ENCODE results near the gene PREX1. TPM values are rescaled to one million over a fixed set of nuclear protein-coding genes. Genes with fewer than 3 reads are reported as not detected.

PREX1 gene
- total RNA-seq, 2 experiments from 2014 or later: 36.5 to 39.2 TPM

DNA sequence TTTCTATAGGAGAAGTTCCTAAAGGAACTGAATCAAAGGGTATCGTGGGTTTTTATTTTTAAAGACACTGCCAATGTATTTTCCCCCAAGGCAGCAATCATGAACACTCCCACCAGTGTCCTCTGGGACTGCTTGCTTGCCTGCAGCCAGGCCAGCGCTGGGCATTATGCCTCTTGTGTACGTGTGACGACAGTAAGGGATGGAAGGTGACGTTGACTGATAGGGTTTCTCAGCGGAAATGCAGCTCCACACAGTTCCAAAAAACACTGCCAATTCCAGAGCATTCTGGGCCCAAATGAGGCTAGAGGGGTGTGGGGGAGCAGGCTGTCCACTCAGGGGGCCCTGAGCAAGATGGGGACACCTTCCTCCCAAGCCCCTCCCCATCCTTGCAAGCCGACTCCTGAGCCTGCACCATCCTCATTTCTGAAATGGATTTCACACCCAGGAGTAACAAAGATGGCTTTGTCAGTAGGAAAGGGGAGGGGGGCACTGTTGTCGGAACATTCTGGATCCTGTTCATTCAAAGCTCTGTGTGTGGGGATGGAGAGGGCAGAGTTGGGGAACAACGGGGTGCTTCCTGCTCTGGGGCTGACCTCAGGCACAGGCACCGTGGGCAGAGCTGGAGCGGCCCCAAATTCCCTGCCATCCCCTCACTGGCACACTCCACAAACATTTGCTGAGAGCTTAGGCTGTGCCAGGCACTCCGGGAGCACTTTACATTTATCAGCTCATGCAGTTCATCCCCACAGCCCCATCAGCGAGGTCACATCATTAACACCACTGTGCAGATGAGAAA is 20.0 kb downstream of the PREX1 start:
- no peak overlapping the region for H3K4me3 Mint-ChIP-seq
- intact Hi-C loops (cut with DNase I, micrococcal nuclease): no loop called here
- peaks cover 27% of the 10 kb centered on the region for H3K4me1 Mint-ChIP-seq
- DNase-seq: no peak
- H3K27ac Mint-ChIP-seq: no peak overlapping the region
- H3K9me3 Mint-ChIP-seq (ENCODE audit: low read depth): peaks cover 8% of the 10 kb centered on the region
- peaks cover 27% of the 10 kb centered on the region for H3K36me3 Mint-ChIP-seq (ENCODE audit: low read depth)
- CTCF ChIA-PET: no interaction called here
- POLR2A ChIA-PET: no interaction called here
- H3K27me3 Mint-ChIP-seq: no peaks in the 10 kb centered on the region
- ATAC-seq: no peak

DNA sequence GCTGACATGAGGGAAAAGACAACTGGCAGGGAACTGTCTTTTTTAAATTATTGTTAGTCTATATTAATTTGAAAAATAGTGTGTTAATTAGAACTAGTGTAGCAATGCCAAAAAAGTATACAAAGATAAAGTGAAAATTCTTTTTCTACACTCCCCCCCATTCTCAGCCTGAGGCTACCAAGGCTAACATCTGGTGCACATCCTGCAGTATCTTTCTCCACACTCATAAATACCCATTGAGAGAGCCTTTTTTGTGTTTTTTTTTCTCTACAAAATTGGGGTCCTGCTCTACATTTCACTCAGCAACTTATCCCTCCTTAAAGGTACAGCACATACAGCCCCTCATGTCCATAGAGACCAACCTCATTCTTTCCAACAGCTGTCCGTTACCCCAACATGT is 20.7 kb downstream of the PREX1 start:
- Mint-ChIP-seq H3K9me3 (ENCODE audit: low read depth) (peaks cover 8% of the 10 kb centered on the region), H3K4me1 (peaks cover 27% of the 10 kb centered on the region), H3K27me3 (no peaks in the 10 kb centered on the region), H3K27ac (no peak overlapping the region), H3K4me3 (no peak overlapping the region), H3K36me3 (ENCODE audit: low read depth) (peaks cover 27% of the 10 kb centered on the region)
- CTCF ChIA-PET: interaction anchor here (1.4 kb wide), 1 partner anchor 150 kb away, joined by 5 read pairs; no protein-coding TSS in a partner anchor
- DNase-seq: no peak
- intact Hi-C loops (cut with DNase I, micrococcal nuclease): no loop called here
- POLR2A ChIA-PET: no interaction called here
- no peak for ATAC-seq

DNA sequence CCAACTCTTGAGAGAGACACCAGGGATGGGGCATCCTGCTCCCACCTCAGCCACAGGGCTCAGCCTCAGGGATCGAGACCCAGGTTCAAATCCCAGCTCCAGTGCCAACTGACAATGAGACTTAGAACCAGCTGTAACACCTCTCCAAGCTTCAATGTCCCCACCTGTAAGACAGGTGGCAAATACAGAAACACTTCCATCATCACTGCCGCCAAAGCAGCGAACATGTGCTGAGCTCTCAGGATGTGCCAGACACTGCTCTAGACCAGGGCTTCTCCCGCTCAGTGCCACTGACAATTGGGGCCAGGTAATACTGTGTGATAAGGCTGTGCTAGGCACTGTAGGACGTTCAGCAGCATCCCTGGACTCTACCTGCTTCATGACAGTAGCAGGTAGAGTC is 22.1 kb downstream of the PREX1 start:
- Mint-ChIP-seq H3K36me3 (ENCODE audit: low read depth) (peaks cover 25% of the 10 kb centered on the region), H3K9me3 (ENCODE audit: low read depth) (peaks cover 8% of the 10 kb centered on the region), H3K4me3 (no peak overlapping the region), H3K4me1 (peaks cover 26% of the 10 kb centered on the region), H3K27me3 (no peaks in the 10 kb centered on the region), H3K27ac (no peak overlapping the region)
- CTCF ChIA-PET: interaction anchor here (1.4 kb wide), 1 partner anchor 148 kb away, joined by 5 read pairs; no protein-coding TSS in a partner anchor
- intact Hi-C loops (cut with DNase I, micrococcal nuclease): no loop called here
- ATAC-seq: no peak
- no peak for DNase-seq
- POLR2A ChIA-PET: no interaction called here

DNA sequence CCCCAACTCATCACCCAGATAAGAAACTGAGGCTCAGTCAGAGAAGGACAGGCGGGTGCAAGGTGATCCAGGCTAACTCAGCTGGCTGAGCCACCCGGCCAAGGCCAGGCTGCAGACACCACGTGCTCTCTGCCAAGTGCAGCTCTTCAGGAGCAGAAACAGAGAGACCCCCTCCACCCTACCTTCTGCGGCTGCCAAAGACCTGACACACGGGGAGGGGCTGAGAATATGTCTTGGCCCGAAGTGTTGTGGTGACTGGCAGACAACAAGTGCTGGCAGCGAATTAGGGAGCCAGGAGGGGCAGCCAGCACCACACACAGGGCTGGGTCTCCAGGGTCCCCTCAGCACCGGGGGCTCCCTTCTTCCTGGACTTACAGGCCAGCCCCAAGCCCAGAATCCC is 22.5 kb downstream of the PREX1 start:
- ChIA-PET POLR2A (no interaction called here), CTCF (no interaction called here)
- intact Hi-C loops (cut with DNase I, micrococcal nuclease): no loop called here
- H3K27me3 Mint-ChIP-seq: no peaks in the 10 kb centered on the region
- H3K27ac Mint-ChIP-seq: no peak overlapping the region
- no peak overlapping the region for H3K4me3 Mint-ChIP-seq
- peaks cover 8% of the 10 kb centered on the region for H3K9me3 Mint-ChIP-seq (ENCODE audit: low read depth)
- peaks cover 26% of the 10 kb centered on the region for H3K4me1 Mint-ChIP-seq
- DNase-seq: no peak
- no peak for ATAC-seq
- H3K36me3 Mint-ChIP-seq (ENCODE audit: low read depth): peaks cover 25% of the 10 kb centered on the region

DNA sequence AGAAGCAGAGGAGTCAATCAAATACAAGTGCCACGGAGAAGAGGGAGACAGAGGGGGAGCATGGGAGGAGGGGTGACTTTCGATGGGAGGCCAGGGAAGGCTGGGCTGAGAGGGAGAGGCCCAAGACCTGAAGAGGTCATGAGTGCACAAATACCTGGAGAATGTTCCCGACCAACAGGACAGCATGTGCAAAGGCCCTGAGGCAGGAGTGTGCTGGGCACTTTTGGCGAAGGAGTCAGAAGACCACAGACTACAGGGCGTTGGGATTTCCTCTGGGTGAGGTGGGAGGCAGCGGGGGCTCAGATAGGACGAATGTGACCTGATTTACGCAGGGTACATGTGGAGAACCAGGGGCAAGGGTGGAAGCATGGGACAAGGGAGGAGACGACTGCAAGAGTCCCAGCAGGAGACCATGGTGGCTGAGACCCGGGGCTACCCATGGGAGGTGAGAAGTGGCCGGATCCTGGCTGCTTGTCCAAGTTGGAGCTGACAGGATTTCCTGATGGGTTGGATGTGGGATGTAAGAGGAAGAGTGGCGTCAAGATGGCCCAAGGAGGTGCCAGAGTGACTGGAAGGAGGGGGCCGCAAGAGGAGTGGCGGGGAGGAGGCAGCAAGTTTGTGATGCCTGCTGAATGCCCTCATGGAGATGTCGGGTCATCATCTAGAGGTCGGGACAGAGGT is 23.4 kb downstream of the PREX1 start:
- ATAC-seq: no peak
- no peak overlapping the region for H3K27ac Mint-ChIP-seq
- CTCF ChIA-PET: no interaction called here
- peaks cover 8% of the 10 kb centered on the region for H3K9me3 Mint-ChIP-seq (ENCODE audit: low read depth)
- H3K4me3 Mint-ChIP-seq: no peak overlapping the region
- intact Hi-C loops (cut with DNase I, micrococcal nuclease): no loop called here
- no peak for DNase-seq
- peaks cover 25% of the 10 kb centered on the region for H3K36me3 Mint-ChIP-seq (ENCODE audit: low read depth)
- POLR2A ChIA-PET: no interaction called here
- peaks cover 28% of the 10 kb centered on the region for H3K4me1 Mint-ChIP-seq
- H3K27me3 Mint-ChIP-seq: no peaks in the 10 kb centered on the region

DNA sequence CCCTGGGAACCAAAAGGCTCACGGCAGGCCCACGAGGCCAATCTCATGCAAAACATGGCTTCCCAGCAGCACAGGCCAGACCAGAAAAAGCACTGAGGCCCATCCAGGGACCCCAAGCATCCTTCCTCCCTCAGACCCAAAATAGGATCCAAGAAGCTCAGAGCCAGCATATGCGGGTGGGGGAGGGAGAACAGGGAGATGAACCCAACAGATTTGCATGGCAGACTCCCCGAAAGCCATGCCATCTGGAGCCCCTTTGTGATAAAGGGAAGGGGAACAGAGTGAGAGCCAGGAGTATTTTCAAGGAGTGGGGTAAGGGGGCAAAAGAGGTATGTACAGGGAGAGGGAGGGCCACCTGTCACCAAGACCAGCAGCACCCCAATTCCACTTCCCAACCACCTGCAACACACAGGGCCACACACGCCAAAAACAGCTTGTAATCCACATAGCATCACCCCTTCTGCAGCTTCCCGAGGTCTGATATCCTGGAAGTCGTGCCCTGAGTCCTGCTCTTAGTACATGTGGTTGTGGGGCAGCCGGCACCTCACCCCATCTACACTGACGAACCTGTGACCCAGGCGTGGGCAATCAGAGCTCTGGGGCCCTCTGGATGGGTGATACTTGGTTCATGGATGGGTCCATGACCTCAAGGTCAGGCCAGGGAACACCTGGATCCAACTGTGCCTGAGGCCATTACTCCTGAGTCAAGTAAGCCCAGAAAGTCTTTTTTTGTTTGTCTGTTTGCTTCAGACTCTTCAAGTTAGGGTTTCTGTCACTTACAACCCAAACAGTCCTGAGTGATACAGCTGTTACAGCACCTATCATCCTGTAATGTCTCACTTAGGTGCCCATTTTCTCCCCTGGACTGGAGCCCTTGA is 24.4 kb downstream of the PREX1 start:
- Mint-ChIP-seq H3K27me3 (no peaks in the 10 kb centered on the region), H3K4me3 (no peak overlapping the region), H3K27ac (no peak overlapping the region), H3K9me3 (ENCODE audit: low read depth) (peaks cover 8% of the 10 kb centered on the region), H3K36me3 (ENCODE audit: low read depth) (peaks cover 19% of the 10 kb centered on the region), H3K4me1 (peaks cover 23% of the 10 kb centered on the region)
- ChIA-PET CTCF (interaction anchor here (1.8 kb wide), 1 partner anchor 146 kb away, joined by 5 read pairs; no protein-coding TSS in a partner anchor), POLR2A (no interaction called here)
- ATAC-seq: no peak
- no peak for DNase-seq
- intact Hi-C loops (cut with DNase I, micrococcal nuclease): no loop called here

DNA sequence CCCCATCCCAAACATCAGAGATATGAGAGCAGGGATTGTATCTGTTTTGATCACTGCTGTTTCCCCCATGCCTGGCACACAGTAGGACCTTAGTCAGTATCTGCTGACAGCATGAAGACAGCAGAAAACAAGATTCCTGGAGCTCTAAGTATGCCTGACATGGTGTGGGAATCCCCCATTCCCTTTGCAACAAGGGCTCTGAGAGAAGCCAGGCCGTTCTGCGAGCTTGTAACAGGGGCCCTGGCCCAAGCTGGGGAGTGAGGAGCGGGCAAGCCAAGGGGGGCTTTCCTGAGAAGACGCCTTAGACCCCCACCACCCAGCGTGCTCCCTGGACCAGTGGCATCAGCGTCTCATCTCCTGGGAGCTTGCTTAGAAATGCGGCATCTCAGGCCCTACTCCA is 25.2 kb downstream of the PREX1 start:
- H3K27me3 Mint-ChIP-seq: no peaks in the 10 kb centered on the region
- no peak for DNase-seq
- POLR2A ChIA-PET: no interaction called here
- no peak for ATAC-seq
- peaks cover 28% of the 10 kb centered on the region for H3K4me1 Mint-ChIP-seq
- peaks cover 8% of the 10 kb centered on the region for H3K9me3 Mint-ChIP-seq (ENCODE audit: low read depth)
- no peak overlapping the region for H3K4me3 Mint-ChIP-seq
- H3K27ac Mint-ChIP-seq: no peak overlapping the region
- CTCF ChIA-PET: interaction anchor here (0.6 to 1.8 kb wide), 3 partner anchors 103 to 145 kb away, joined by 4 to 9 read pairs (median 5); no protein-coding TSS in a partner anchor
- peaks cover 19% of the 10 kb centered on the region for H3K36me3 Mint-ChIP-seq (ENCODE audit: low read depth)
- intact Hi-C loops (cut with DNase I, micrococcal nuclease): no loop called here

DNA sequence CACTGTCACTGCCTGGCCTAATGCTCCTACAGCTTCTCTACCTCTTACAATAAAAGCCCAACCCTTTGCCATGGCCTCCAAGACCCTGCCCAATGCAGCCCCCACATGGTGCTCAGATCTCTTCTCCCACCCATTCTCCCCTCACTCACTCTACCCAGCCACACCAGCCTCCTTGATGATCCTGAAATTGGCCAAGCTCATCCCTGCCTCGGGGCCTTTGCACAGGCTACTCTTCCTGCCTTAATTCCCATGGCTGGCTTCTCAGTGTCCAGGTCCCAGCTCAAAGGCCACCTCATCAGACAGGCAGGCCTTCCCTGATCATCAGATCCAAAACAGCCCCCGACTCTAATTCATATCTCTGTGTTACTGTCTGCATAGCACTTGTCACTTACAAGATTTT is 25.6 kb downstream of the PREX1 start:
- ChIA-PET POLR2A (no interaction called here), CTCF (interaction anchor here (0.6 to 1.8 kb wide), 4 partner anchors 34 to 145 kb away, joined by 3 to 9 read pairs (median 4); no protein-coding TSS in a partner anchor)
- DNase-seq: no peak
- Mint-ChIP-seq H3K4me3 (no peak overlapping the region), H3K27ac (no peak overlapping the region), H3K4me1 (peaks cover 28% of the 10 kb centered on the region), H3K36me3 (ENCODE audit: low read depth) (peaks cover 17% of the 10 kb centered on the region), H3K9me3 (ENCODE audit: low read depth) (peaks cover 7% of the 10 kb centered on the region), H3K27me3 (no peaks in the 10 kb centered on the region)
- intact Hi-C loops (cut with DNase I, micrococcal nuclease): no loop called here
- ATAC-seq: no peak

DNA sequence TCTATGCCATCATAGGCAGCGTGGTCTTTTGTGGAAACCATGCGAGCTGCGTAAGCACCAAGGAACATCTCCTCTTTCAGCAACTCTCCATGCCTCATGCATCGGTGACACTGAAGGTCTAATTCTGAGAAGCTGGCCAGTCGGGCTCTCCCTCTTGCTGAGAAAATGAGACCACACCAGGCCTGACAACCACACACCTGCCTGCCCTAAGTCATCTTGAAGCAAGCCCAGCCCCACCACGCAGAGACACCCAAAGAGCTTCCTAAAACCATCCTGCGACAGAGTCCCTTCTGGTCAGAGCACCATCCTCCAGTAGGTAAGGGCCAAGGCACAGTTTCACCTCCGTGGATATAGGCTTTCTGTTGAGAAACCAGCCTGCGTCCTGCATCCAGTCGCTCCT is 26.6 kb downstream of the PREX1 start:
- POLR2A ChIA-PET: interaction anchor here (1.0 kb wide), 1 partner anchor 12 kb away, joined by 4 read pairs; no protein-coding TSS in a partner anchor
- peaks cover 28% of the 10 kb centered on the region for H3K4me1 Mint-ChIP-seq

DNA sequence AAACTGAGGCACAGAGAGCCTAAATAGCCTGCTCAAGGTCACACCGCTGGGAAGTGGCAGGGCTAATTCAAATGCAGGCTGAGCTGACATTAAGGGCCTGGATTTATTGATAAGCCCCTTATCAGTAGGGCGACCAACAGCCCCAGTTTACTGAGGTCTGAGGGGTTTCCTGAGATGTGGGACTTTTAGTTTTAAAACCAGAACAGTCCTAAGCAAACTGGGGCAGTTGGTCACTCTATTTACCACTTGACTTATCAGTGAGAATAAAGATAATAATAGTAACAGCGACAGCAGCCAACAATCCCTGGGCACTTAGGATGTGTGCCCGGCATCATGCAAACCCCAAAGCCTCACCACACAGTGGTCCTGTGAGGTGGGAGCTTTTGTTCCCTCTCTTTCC is 27.6 kb downstream of the PREX1 start:
- Mint-ChIP-seq H3K27me3 (no peaks in the 10 kb centered on the region), H3K36me3 (ENCODE audit: low read depth) (peaks cover 10% of the 10 kb centered on the region), H3K27ac (no peak overlapping the region), H3K4me1 (peaks cover 35% of the 10 kb centered on the region), H3K4me3 (no peak overlapping the region), H3K9me3 (ENCODE audit: low read depth) (no peaks in the 10 kb centered on the region)
- DNase-seq (no peak), ATAC-seq (no peak)
- intact Hi-C loops (cut with DNase I, micrococcal nuclease): no loop called here
- CTCF ChIA-PET: interaction anchor here (0.6 to 1.2 kb wide), 4 partner anchors 10 to 105 kb away, joined by 3 to 4 read pairs (median 3); no protein-coding TSS in a partner anchor
- POLR2A ChIA-PET: no interaction called here

More for the DNA sequence above, 26.6 kb downstream of the PREX1 start:
- ATAC-seq: no peak
- CTCF ChIA-PET: interaction anchor here (0.7 to 1.8 kb wide), 3 partner anchors 33 to 144 kb away, joined by 3 to 9 read pairs (median 5); no protein-coding TSS in a partner anchor
- peaks cover 10% of the 10 kb centered on the region for H3K36me3 Mint-ChIP-seq (ENCODE audit: low read depth)
- H3K27ac Mint-ChIP-seq: no peak overlapping the region
- no peaks in the 10 kb centered on the region for H3K27me3 Mint-ChIP-seq
- no peaks in the 10 kb centered on the region for H3K9me3 Mint-ChIP-seq (ENCODE audit: low read depth)
- H3K4me3 Mint-ChIP-seq: no peak overlapping the region
- intact Hi-C loops (cut with DNase I, micrococcal nuclease): no loop called here
- DNase-seq: no peak
